CD4-positive, alpha-beta T cell treated with Interleukin-4 for 4 hours (primary cell): ENCODE measurements around the gene TPST2.

ENCODE experiments used
- DNase-seq: peaks from one replicate; pipeline ENCODE4 v3.0.0-alpha.2; 2020

TPST2 gene

DNA sequence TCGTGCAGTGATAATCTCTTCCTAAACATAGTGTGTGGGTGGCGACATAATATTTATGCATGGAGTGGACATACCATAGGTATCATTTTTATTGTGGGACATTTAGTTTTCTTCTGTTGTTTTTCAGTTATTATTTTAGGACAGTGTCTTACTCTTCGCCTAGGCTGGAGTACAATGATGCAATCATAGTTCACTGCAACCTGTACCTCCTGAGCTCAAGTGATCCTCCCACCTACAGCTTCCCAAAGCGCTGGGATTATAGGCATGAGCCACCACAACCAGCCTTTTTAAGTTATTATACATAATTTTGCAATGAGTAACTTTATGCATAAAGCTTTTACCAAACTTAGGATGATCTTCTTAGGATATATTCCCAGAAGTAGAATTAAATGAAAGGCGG lies 103.5 kb downstream of the TPST2 start:
- no peak for DNase-seq

DNA sequence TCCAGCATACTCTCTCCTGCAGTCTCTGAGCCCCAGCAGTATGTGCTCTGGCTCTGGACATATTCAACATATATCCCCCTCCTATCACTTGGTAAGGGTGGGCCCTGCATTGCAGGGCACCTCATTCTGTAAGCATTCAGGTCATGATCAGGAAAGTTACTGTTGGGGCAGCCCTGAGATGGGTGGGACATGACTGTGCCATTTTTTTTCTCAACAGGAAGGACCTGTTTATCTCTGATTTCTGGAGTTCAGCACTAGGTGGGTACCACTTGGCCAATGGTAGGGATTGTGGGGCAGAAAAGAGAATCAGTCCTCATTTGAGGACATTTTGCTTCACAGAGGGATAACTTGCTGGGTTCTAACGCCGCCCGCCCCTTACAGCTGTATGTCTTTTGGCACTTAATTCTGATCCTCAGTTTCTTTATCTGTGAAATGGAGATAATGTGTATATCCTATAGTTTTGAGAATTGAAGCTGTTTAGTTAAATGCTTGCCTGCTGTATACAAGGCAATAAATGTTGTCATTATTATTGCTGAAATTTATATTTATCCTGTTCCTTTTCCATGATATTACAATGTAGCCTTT lies 104.0 kb downstream of the TPST2 start:
- DNase-seq = no peak

DNA sequence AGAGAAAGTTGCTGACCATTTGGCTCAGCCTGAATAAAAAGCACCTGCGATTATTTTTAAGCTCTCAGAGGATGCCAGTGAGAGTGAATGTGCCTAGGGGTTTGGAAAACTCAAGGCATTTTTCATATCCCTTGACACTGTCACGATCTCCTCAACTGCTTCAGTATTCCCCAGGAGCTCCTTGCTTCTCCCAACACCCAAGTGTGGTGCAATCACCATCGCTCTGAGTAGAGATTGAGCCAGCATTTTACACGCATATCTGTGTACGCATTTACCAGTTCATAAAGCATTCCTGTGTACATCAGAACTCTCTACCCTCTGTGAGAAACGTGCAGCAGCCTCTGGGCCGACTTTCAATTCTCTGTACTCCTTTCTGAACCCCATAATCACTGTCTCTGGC lies 104.9 kb downstream of the TPST2 start:
- no peak for DNase-seq

DNA sequence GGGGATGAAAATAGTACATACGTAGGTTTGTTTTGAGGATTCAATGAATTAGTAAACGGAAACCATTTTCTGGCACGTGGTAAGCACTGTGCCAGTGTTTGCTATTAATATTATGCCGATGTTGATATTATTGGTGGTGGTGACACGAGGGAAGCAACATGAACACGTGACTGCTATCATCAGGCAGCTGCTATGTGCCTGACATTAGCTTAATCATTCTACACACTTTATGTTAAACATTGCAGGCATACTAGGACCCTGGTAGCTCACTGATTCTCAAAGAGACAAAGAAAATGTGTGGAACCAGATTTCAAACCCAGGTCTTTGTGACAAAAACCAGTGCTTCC lies 105.6 kb downstream of the TPST2 start:
- DNase-seq = peak; percentile 58

DNA sequence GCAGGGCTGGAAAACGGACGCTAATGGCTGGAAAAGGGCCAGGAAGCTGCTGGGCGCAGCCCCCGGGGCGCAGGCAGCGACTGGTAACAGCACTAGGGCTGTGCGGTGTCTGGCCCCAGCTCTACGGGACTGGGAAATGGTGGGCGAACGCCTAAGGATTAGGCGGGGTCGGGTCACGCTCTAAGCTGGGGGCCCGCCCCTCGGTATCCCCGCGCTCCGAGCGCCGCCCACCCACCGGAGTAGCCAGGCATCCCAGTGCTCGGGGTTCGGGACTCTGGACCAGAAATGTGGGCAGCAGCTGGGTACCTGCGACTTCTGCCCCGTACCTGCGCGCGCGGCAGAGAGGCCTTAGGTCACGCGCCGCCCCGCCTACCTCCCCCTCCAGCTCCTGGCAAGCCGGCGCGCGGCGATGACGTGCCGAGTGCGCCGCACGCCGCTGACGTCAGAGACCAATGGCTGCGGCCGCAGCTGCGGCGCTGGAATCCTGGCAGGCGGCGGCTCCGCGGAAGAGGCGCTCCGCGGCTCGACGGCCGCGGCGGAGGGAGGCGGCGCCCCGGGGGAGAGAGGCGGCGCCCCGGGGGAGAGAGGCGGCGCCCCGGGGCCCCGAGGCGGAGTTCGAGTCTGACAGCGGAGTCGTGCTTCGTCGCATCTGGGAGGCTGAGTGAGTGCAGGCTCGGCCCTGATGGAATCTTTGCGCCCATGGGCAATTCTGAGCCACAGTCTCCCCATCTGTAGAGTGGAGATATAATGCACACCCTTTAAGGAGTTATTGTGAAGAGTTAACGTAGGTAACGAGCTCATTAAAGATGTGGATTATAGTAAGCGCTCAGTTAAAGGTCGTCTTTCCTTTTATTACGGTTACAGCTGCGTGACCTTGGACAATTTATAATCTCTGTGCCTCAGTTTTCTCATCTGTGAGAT lies 106.2 kb downstream of the TPST2 start, which contains the start of the genes HPS4 and SRRD:
HPS4 (minus strand) TSS at position 345 of the 921 bp plus-strand sequence. CDS start 2,021 bp downstream, outside the sequence.
SRRD (plus strand) TSS at position 439 of the 921 bp plus-strand sequence; CDS start at position 453, 14 bp downstream.
- DNase-seq = peak; percentile 90

DNA sequence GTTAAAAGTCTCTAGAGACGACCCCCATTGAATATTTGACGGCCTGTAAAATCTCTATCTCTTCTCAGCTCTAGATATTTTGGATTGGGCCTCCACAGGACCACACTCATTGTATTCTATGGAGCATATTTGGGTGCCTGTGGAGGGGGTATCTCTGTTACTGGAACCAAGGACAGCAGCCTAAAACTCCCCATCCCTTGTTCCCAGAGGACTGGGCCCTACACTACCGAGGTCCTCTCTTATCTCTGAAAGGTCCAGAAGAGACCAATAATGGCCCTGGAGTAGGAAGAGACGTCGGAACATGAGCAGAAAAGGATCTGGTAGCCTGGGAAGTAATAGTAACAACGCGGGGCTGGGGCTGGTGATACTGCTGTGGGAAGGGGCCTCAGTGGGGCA lies 106.9 kb downstream of the TPST2 start:
- DNase-seq = no peak

DNA sequence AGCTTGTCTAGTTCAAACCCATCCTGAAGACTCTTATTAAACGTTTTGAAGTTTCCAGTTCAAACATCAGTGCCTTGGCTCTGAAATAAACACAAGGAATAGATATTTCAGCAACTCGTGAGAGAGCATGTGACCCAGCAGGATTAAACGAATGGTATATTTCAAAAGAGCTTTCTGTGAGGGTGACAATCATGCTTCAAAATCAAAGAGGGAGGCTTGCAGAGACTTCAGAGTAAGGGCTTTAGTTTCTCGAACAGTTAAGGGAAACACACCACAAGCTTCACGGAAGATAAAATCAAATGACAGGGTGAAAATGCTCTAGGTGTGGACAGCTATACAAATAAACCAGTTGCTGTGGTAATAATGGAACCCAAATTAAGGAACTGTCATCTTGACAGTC lies 107.8 kb downstream of the TPST2 start:
- no peak for DNase-seq

DNA sequence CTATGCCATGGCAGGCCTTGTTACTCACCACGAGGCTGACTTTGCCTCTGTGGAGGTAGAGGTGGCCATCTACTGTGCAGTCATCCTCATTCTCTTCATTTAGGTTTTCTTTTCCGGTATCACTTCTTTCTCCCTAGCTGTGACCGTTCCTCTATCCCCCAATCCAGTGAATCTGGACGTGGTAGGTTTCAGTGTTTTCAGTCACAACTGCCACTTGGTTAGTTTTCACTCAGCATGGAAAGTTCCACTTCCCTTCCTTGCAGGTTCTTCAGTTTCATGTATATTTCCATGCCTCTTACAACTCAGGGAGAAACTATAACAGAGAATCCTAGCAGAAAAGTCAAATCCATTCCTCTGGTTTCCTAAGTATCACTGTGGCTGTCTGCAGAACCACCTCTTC lies 108.2 kb downstream of the TPST2 start:
- DNase-seq = no peak

DNA sequence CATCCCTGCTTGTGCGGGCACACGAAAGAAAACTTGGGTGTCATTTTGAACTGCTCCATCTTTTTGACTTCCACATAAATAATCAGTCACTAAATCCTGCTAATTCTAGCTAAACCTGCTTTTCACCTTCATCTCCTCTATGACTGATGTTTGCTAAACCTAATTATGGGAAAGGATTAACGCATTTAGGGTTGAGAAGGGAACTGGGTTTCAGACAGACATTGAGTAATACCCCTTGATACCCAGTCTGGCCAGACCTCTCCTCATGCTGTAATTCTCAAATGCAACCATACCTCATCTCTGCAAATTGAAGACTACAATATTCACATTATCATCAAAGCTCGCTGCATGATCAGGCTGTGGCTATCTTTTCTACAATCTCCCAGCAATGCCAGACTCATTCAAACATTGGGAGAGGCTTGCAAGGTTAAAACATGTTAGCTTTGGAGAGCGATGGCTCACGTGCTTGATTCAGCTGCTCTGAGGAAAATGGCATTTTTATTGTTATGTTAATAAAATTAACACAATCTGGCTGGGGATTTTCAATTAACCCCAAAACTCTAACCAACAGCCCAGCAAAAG lies 108.7 kb downstream of the TPST2 start:
- DNase-seq = no peak

DNA sequence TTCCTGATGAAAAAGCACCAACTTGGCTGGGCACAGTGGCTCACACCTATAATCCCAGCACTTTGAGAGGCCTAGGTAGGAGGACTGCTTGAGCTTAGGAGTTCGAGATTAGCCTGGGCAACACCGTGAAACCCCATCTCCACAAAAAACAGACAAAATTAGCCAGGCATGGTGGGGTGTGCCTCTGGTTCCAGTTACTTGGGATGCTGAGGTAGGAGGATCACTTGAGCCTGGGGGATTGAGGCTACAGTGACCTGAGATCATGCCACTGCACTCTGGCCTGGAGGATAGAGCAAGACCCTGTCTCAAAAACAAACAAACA lies 109.4 kb downstream of the TPST2 start:
- no peak for DNase-seq

DNA sequence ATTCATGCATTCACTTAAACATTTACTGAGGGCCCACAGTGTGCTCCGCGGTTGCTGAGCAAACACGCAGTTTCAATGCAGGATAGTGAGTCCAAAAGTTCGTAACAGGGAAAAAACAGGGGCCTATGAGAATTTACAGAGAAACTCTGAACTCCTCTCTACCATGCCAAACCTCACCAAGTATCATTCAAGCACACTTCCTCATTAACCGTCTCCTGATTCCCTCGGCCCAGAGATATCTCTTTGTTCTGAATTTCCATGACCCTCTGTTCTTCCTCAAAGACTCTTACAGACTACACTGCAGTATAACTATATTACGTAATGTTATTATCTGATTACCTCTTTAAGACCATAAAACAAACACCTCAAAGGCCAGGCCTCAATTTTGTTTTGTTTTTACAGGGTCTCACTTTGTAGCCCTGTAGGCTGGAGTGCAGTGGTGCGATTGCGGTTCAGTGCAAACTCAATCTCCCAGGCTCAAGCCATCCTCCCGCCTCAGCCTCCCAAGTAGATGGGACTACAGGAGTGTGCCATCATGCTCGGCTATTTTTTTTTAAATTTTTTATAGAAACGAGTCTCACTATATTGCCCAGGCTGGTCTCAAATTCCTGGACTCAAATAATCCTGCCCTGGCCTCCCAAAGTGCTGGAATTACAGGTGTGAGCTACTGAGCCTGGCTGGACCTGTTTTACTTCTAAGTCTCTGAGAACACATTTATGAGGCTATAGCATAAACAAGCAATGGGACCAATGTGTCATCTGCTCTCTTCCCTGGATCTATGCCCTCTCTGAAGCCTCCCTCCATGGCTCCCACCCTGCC lies 109.9 kb downstream of the TPST2 start:
- no peak for DNase-seq

DNA sequence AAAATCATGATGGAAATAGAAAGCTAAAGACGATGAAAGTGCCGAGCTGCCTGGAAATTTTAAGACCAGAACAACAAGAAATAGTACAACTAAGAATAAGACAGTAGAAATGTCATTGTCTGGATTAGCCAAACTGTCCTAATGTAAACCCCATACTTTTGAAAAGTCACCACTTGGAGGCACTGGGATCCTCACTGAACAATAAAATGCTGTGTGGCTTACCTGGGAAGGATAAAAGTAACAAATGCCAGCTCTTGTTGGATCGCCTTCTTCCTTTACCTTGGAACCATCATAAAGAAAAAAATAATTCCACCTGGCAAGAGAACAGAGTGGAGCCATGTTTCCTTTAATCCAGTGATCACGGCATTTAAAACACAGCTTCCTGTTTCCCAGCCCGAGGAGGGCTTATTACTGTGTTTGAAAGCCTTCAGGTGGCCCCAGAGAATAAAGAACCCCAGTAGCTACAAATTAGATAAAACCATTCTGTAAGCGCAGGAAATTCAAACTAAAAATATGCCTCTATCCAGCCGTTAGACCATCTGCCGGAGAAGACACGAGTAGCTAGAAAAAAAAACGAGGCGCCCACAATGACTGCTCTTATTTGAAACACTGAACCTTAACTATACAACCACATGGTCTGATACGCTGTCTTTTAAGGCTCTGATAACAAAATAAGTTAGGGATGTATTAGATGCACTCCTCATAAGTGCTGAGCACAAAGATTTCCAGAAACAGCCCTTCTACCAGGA lies 110.7 kb downstream of the TPST2 start:
- DNase-seq = no peak

DNA sequence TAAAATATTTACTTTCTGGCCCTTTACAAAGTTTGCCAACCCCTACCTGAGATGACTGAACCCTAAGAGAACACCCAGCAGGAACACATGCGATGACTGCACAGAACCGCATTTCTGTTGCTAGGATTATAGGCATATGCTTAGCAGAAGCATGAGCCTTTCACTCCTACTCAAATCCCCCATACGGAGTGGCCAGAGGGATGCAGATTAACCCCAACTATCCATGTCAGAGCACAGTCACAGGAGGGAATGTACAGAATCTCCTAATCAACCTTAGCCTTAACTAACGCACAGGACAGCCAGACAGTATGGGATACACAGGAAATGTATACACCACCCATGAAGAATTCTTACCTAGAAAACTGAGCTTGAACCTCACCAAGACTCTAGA lies 112.6 kb downstream of the TPST2 start:
- no peak for DNase-seq

DNA sequence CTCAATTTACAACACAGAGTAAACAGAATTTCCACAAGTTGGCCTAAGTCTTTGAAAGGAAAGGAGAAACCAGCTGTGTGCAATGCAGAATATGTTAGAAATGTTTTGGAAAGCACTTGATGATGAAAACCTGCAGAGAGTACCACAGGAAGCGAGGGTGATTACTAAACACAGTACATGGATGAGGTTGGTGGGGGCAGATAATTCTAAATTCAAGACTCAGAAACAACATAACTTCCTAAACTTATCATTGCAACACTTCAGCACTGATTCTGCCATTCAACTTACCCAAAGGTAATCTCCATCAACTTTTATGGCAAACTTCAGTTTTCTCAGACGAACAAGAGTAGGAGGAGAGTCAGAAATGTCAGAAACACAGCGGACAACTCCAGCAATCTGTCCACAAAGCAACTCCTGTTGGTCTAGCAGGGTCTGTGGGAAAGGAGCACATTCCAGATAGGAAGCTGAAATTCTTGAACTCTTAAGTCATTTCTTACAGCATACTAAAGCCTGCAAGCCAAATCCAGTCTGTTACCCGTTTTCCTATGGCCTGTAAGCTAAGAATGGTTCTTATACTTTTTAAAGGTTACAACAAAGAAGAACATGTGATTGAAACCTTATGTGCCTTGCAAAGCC lies 113.1 kb downstream of the TPST2 start:
- DNase-seq = no peak

DNA sequence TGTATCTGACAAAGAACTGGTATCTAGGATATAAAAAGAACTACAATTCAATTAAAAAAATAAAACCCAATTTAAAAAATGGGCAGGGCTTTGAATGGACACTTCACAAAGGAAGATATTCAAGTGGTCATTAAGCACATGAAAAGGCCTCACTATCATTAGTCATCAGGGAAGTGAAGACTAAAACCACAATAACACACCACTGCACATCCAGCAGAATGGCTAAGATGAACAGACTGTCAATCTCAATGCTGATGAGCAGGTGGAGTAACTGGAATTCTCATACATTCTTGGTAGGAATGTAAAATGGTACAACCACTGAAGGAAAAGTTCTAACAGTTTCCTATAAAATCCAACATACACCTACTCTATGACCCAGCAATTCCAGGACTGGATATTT lies 115.2 kb downstream of the TPST2 start:
- no peak for DNase-seq
